Activated CD4-positive, alpha-beta memory T cell treated with anti-CD3 and anti-CD28 coated beads for 36 hours (primary cell): ENCODE measurements around the gene CD2. TPM values are rescaled to one million over a fixed set of nuclear protein-coding genes. Genes with fewer than 3 reads are reported as not detected.

Source experiments
- CTCF ChIA-PET: fragments of 350-600 bp; sonication (Branson Sonifier 250); formaldehyde crosslinking; loops from one replicate; lab custom pipeline; 2021; ENCODE audit warnings: antibody characterized with exemption, inconsistent platforms; lab: Charles Lee
- POLR2A ChIA-PET: fragments of 350-600 bp; sonication (Branson Sonifier 250); formaldehyde crosslinking; loops from one replicate; lab custom pipeline; 2021; ENCODE audit warnings: antibody characterized with exemption; lab: Charles Lee
- DNase-seq: peaks from one replicate; pipeline ENCODE4 v3.0.0-alpha.2; 2020
- H3K27ac Mint-ChIP-seq: one replicate; pipeline ENCODE4 v1.8.0; 2021; ENCODE audit warnings: mixed read lengths
- H3K27me3 Mint-ChIP-seq: one replicate; pipeline ENCODE4 v1.8.0; 2021; ENCODE audit warnings: mixed read lengths
- H3K36me3 Mint-ChIP-seq: one replicate; pipeline ENCODE4 v1.8.0; 2021; ENCODE audit warnings: mixed read lengths
- H3K4me1 Mint-ChIP-seq: one replicate; pipeline ENCODE4 v1.8.0; 2021; ENCODE audit warnings: low read depth, mixed read lengths
- H3K4me3 Mint-ChIP-seq: one replicate; pipeline ENCODE4 v1.8.0; 2021; ENCODE audit warnings: mild to moderate bottlenecking, mixed read lengths
- H3K9me3 Mint-ChIP-seq: one replicate; pipeline ENCODE4 v1.8.0; 2021; ENCODE audit warnings: mixed read lengths
- intact Hi-C: fragments of 100-400 bp; cut with micrococcal nuclease; formaldehyde crosslinking; loops from one replicate; pipeline ENCODE4 v1.15.1; 2023
- total RNA-seq, 2 experiments: library from RNA; stranded (reverse); gene quantifications; one replicate each; pipeline ENCODE4 v1.2.3, GENCODE V29; 2021

Gene CD2
- total RNA-seq, 2 experiments from 2014 or later, result 335 to 355 TPM

DNA sequence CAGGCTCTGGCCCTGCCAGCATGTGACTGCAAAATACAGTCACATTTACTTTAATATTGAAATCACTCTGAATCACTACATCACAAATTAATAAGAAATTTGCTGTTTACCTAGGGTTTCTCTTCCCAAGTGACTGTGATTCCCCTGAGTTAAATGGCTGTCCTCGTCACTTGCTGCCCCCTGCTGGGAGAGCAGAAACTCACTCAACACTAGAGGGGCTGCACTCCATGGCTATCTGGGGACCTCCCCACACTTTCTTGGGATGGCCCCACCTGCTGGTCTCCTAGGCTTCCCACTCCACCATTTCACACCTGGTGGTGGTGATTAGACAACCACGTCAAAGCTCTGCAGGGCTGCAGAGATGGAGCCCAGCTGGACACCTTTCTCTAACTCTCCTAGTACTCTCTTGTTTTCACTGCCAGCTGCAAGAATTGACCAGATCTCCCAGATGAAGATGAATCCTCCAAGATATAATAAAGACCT lies 63.4 kb downstream of the CD2 start:
- CTCF ChIA-PET, result interaction anchor here (0.7 to 6.9 kb wide), 25 partner anchors 9 to 243 kb away, joined by 3 to 78 read pairs (median 5); no protein-coding TSS in a partner anchor
- Mint-ChIP-seq H3K36me3 (peaks cover 20% of the 10 kb centered on the region), H3K4me1 (peaks cover 67% of the 10 kb centered on the region), H3K27ac (peak overlapping the region; percentile 96), H3K4me3 (peak overlapping the region; percentile 60), H3K9me3 (peaks cover 17% of the 10 kb centered on the region), H3K27me3 (no peaks in the 10 kb centered on the region)
- intact Hi-C loops, result loop anchor here (1.0 to 10.0 kb wide), 7 partner anchors 16 to 403 kb away; no protein-coding TSS in a partner anchor
- POLR2A ChIA-PET, result interaction anchor here (0.7 to 6.7 kb wide), 6 partner anchors 9 to 243 kb away, joined by 3 to 232 read pairs (median 30); partner anchors contain the start of gene TTF2
- peak; percentile 89 for DNase-seq

Other genes with a start within 250 kb of the CD2 start
- 10 to 100 TPM; 21.9 to 27.2 TPM for gene CD58, start 183.4 kb upstream of the CD2 start, total RNA-seq
- 1 to 10 TPM; 4.1 to 4.2 TPM for gene IGSF3, start 86.7 kb upstream of the CD2 start, total RNA-seq
- gene PTGFRN, start 155.5 kb downstream of the CD2 start, total RNA-seq, result 10 to 100 TPM; 13.5 to 14.2 TPM
- under 1 TPM; 0.14 to 0.19 TPM for gene CD101, start 247.3 kb downstream of the CD2 start, total RNA-seq